ENCODE results near the gene NPAS2.

DNA sequence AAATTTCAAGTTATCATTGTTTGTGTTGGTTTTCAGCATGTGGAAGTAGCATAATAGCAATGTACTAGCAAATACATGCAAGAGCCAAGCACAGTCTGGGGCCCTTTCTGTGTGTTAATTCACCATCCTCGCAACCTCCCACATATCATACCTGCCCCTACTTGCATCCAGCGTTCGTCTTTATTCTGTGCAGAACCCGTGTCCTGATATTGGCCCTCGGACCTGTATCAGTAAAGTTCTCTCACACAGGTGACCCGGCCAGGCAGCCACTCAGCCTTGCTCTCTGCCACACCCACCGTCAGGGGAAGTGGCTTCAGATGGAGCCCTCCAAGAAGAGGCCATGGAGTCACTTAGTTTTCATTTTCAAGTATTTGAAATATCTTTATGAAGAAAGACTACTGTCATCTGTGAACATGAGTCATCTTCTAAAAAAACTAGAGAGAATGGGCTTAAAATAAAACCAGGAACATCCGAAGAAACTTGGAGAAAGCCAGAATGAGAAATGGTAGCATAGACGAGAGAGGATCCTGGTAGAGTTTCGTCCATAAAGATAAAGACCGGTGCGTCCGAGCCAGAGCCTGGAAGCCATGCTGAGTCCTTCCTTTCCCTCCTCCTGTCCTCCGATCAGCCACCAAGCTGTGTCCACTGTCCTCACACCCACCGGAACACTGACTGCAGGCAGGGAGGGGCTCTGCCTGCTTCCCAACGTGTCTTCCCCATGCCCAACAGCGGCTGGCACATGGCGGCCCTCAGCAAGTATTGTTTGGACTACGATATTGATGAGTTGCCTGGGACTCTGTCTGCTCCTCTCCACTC lies 124.9 kb downstream of the NPAS2 start:
- TF ChIP-seq, protein P1, sequence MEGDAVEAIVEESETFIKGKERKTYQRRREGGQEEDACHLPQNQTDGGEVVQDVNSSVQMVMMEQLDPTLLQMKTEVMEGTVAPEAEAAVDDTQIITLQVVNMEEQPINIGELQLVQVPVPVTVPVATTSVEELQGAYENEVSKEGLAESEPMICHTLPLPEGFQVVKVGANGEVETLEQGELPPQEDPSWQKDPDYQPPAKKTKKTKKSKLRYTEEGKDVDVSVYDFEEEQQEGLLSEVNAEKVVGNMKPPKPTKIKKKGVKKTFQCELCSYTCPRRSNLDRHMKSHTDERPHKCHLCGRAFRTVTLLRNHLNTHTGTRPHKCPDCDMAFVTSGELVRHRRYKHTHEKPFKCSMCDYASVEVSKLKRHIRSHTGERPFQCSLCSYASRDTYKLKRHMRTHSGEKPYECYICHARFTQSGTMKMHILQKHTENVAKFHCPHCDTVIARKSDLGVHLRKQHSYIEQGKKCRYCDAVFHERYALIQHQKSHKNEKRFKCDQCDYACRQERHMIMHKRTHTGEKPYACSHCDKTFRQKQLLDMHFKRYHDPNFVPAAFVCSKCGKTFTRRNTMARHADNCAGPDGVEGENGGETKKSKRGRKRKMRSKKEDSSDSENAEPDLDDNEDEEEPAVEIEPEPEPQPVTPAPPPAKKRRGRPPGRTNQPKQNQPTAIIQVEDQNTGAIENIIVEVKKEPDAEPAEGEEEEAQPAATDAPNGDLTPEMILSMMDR (conservative IDR thresholded peaks at IDR 0.05): no peak
- no peak for TF ChIP-seq ZFX (IDR thresholded peaks at IDR 0.05)

Measured in C4-2B (cell line).